ENCODE data around the gene SYNDIG1.

SYNDIG1 gene

DNA sequence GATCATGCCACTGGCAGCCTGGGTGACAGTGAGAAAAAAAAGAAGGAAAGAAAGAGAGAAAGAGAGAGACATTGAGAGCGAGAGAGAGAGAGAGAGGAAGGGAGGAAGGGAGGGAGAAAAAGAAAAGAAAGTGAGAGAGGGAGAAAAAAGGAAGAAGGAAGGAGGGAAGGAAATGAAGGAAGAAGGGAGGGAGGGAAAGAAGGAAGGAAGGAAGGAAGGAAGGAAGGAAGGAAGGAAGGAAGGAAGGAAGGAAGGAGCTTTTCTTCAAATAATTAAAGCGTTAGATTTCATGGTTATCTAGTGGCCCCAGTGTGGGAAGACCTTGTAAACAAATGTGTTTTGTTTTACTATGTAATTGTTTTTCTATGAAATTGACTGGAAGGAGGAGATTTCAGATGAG, 170.8 kb downstream of the SYNDIG1 start:
- DNase-seq: no peak

DNA sequence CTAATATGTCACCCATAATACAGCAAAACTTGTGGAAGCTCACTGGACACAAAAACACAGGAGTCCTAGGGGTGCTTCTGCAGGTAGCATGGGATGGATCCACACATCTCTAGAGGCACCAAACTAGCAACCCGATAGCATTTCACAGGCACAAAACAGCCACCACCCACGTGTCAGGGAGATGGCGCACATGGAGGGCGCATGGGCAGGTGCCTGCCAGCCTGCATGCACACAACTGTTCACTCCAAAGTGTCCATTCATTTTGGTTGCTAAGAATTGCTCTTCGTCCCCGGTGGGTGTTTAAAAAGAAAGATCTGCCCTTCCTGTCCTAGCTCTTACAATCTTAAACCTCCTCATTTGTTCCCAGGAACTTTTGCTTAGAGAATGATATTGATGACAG, 171.3 kb downstream of the SYNDIG1 start:
- Histone ChIP-seq H3K4ac (ENCODE audit: low read depth, low read length) (no peak overlapping the region), H3K56ac (ENCODE audit: low read length) (no peak overlapping the region), H3K23ac (ENCODE audit: low read length) (no peak overlapping the region), H2BK5ac (ENCODE audit: low read length) (no peak overlapping the region), H3K4me3 (ENCODE audit: low read length) (no peak overlapping the region), H3K27me3 (ENCODE audit: insufficient read depth, low read length, poor library complexity) (no peaks in the 10 kb centered on the region), H3K4me2 (ENCODE audit: low read length) (no peak overlapping the region), H2AK5ac (ENCODE audit: low read length) (no peak overlapping the region), H3K4me1 (ENCODE audit: control insufficient read depth, low read depth, low read length) (no peaks in the 10 kb centered on the region), H2BK120ac (ENCODE audit: low read depth, low read length) (no peak overlapping the region), H3K79me1 (ENCODE audit: low read length) (no peaks in the 10 kb centered on the region), H3K36me3 (ENCODE audit: control insufficient read depth, insufficient read depth, low read length) (no peaks in the 10 kb centered on the region), H4K8ac (ENCODE audit: low read depth, low read length) (no peak overlapping the region), H3K9ac (ENCODE audit: low read length) (no peak overlapping the region), H3K18ac (ENCODE audit: low read length) (no peak overlapping the region), H3K79me2 (ENCODE audit: control insufficient read depth, insufficient read depth, low read length) (no peaks in the 10 kb centered on the region), H2BK15ac (replicated peaks; ENCODE audit: low read depth) (no peak overlapping the region), H4K5ac (ENCODE audit: low read length) (no peak overlapping the region), H3K27ac (ENCODE audit: low read depth, low read length) (no peak overlapping the region)
- DNase-seq: no peak
- no CpG with 5 or more reads among the region's 6 CpGs for WGBS (ENCODE audit: extremely low coverage, insufficient coverage, low lambda C conversion rate)

More for the DNA sequence above, 170.8 kb downstream of the SYNDIG1 start:
- Histone ChIP-seq H3K23ac (ENCODE audit: low read length) (no peak overlapping the region), H2AK5ac (ENCODE audit: low read length) (no peak overlapping the region), H3K4me3 (ENCODE audit: low read length) (no peak overlapping the region), H3K36me3 (ENCODE audit: control insufficient read depth, insufficient read depth, low read length) (no peaks in the 10 kb centered on the region), H3K4me1 (ENCODE audit: control insufficient read depth, low read depth, low read length) (no peaks in the 10 kb centered on the region), H3K56ac (ENCODE audit: low read length) (no peak overlapping the region), H2BK15ac (replicated peaks; ENCODE audit: low read depth) (no peak overlapping the region), H3K9ac (ENCODE audit: low read length) (no peak overlapping the region), H4K5ac (ENCODE audit: low read length) (no peak overlapping the region), H3K4me2 (ENCODE audit: low read length) (no peak overlapping the region), H2BK5ac (ENCODE audit: low read length) (no peak overlapping the region), H3K79me1 (ENCODE audit: low read length) (no peaks in the 10 kb centered on the region), H2BK120ac (ENCODE audit: low read depth, low read length) (no peak overlapping the region), H3K79me2 (ENCODE audit: control insufficient read depth, insufficient read depth, low read length) (no peaks in the 10 kb centered on the region), H3K27ac (ENCODE audit: low read depth, low read length) (no peak overlapping the region), H3K27me3 (ENCODE audit: insufficient read depth, low read length, poor library complexity) (no peaks in the 10 kb centered on the region), H3K18ac (ENCODE audit: low read length) (no peak overlapping the region), H4K8ac (ENCODE audit: low read depth, low read length) (no peak overlapping the region), H3K4ac (ENCODE audit: low read depth, low read length) (no peak overlapping the region)
- WGBS (ENCODE audit: extremely low coverage, insufficient coverage, low lambda C conversion rate): 100% methylated on average over 1 of the region's 2 CpGs

DNA sequence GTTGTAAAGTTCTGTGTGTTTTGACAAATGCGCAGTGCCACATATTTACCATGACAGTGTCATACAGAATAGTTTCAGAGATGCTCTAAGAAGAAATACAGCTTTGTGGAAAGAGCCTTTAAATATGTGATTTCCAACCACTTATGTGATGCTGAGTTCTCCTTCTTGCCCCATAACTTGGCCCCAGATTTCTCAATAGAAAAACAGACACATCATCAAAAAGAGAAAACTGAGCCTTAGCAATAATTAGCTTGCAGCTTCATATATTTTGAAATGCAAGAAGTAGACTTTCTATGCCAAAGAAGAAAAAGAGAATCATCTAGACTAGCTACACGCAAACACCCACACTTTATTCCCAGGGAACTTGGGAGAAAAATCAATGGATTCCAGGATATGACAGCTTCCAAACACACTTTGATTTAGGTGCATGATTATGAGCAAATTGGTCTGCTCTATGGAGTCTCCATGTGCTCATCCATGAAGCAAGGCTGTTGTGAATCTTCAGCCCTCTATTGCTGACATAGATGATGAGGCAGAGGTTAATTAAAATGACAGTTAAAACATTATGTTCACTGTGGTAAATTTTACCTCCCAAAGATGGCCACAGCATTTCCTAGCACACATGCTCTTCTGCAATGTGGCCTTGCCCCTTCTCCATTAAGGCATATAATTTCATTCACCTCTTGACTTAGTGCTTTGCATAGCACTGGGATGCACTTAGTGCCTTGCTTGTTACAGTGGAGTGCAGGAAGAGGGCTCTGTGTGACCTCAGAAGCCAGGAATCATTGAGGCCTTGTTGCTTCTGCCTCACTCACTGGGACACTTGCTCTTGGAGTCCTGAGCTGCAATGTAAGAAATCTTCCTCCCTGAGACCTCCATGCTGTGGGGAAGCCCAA, 174.6 kb downstream of the SYNDIG1 start:
- no peak overlapping the region for H3K18ac ChIP-seq (ENCODE audit: low read length)
- H3K23ac ChIP-seq (ENCODE audit: low read length): no peak overlapping the region
- no peak overlapping the region for H4K8ac ChIP-seq (ENCODE audit: low read depth, low read length)
- H3K4ac ChIP-seq (ENCODE audit: low read depth, low read length): no peak overlapping the region
- H2BK120ac ChIP-seq (ENCODE audit: low read depth, low read length): no peak overlapping the region
- no peak overlapping the region for H3K4me3 ChIP-seq (ENCODE audit: low read length)
- no peak for DNase-seq
- no peak overlapping the region for H3K4me2 ChIP-seq (ENCODE audit: low read length)
- no peaks in the 10 kb centered on the region for H3K79me2 ChIP-seq (ENCODE audit: control insufficient read depth, insufficient read depth, low read length)
- H3K9ac ChIP-seq (ENCODE audit: low read length): no peak overlapping the region
- no peaks in the 10 kb centered on the region for H3K36me3 ChIP-seq (ENCODE audit: control insufficient read depth, insufficient read depth, low read length)
- H2BK15ac ChIP-seq (replicated peaks; ENCODE audit: low read depth): no peak overlapping the region
- no CpG with 5 or more reads among the region's 2 CpGs for WGBS (ENCODE audit: extremely low coverage, insufficient coverage, low lambda C conversion rate)
- no peaks in the 10 kb centered on the region for H3K4me1 ChIP-seq (ENCODE audit: control insufficient read depth, low read depth, low read length)
- no peak overlapping the region for H2AK5ac ChIP-seq (ENCODE audit: low read length)
- no peaks in the 10 kb centered on the region for H3K27me3 ChIP-seq (ENCODE audit: insufficient read depth, low read length, poor library complexity)
- H2BK5ac ChIP-seq (ENCODE audit: low read length): no peak overlapping the region
- no peak overlapping the region for H4K5ac ChIP-seq (ENCODE audit: low read length)
- H3K56ac ChIP-seq (ENCODE audit: low read length): no peak overlapping the region
- no peaks in the 10 kb centered on the region for H3K79me1 ChIP-seq (ENCODE audit: low read length)
- H3K27ac ChIP-seq (ENCODE audit: low read depth, low read length): no peak overlapping the region

DNA sequence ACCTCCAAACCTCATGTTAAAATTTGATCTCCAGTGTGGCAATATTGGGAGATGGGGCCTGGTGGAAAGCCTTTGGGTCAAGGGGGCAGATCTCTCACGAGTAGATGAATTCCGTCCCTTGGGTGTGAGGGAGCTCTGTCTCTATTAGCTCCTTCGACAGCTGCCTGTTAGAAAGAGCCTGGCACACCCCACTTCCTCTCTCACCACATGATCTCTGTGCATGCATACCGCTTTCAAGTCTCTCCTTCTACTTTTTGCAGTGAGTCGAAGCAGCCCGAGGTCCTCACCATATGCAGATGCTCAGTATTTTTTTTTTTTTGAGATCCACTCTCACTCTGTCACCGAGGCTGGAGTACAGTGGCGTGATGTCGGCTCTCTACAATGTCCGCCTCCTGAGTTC, 176.9 kb downstream of the SYNDIG1 start:
- H3K9ac ChIP-seq (ENCODE audit: low read length): no peak overlapping the region
- H2BK15ac ChIP-seq (replicated peaks; ENCODE audit: low read depth): no peak overlapping the region
- H3K4ac ChIP-seq (ENCODE audit: low read depth, low read length): no peak overlapping the region
- H3K79me1 ChIP-seq (ENCODE audit: low read length): no peaks in the 10 kb centered on the region
- no peak overlapping the region for H3K4me2 ChIP-seq (ENCODE audit: low read length)
- no peak overlapping the region for H4K8ac ChIP-seq (ENCODE audit: low read depth, low read length)
- H3K36me3 ChIP-seq (ENCODE audit: control insufficient read depth, insufficient read depth, low read length): no peaks in the 10 kb centered on the region
- no peak overlapping the region for H3K18ac ChIP-seq (ENCODE audit: low read length)
- no peak overlapping the region for H4K5ac ChIP-seq (ENCODE audit: low read length)
- no peaks in the 10 kb centered on the region for H3K27me3 ChIP-seq (ENCODE audit: insufficient read depth, low read length, poor library complexity)
- no peak overlapping the region for H2BK120ac ChIP-seq (ENCODE audit: low read depth, low read length)
- H2AK5ac ChIP-seq (ENCODE audit: low read length): no peak overlapping the region
- no peak for DNase-seq
- no peak overlapping the region for H3K23ac ChIP-seq (ENCODE audit: low read length)
- H3K4me1 ChIP-seq (ENCODE audit: control insufficient read depth, low read depth, low read length): no peaks in the 10 kb centered on the region
- no peak overlapping the region for H3K56ac ChIP-seq (ENCODE audit: low read length)
- H3K27ac ChIP-seq (ENCODE audit: low read depth, low read length): no peak overlapping the region
- no peaks in the 10 kb centered on the region for H3K79me2 ChIP-seq (ENCODE audit: control insufficient read depth, insufficient read depth, low read length)
- no CpG with 5 or more reads among the region's 10 CpGs for WGBS (ENCODE audit: extremely low coverage, insufficient coverage, low lambda C conversion rate)
- no peak overlapping the region for H2BK5ac ChIP-seq (ENCODE audit: low read length)
- H3K4me3 ChIP-seq (ENCODE audit: low read length): no peak overlapping the region

DNA sequence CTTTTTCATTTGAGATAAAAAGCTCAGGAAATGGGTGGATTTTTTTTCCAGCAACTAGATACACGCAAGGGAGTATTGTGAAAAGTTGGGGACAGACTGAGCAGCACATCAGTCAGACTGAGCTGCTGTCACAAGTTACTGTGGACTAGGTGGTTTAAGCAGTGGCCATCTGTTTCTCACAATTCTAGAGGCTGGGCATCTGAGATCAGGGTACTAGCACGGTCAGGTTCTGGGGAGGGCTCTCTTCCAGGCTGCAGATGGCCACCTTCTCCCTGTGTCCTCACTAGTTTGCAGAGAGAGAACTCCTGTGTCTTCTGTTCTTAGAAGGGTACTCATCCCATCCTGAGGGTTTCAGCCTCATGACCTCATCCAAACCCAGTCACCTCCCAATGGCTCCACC, 178.3 kb downstream of the SYNDIG1 start:
- H2BK120ac ChIP-seq (ENCODE audit: low read depth, low read length): no peak overlapping the region
- H3K4me1 ChIP-seq (ENCODE audit: control insufficient read depth, low read depth, low read length): no peaks in the 10 kb centered on the region
- H3K18ac ChIP-seq (ENCODE audit: low read length): no peak overlapping the region
- H3K36me3 ChIP-seq (ENCODE audit: control insufficient read depth, insufficient read depth, low read length): no peaks in the 10 kb centered on the region
- H2BK5ac ChIP-seq (ENCODE audit: low read length): no peak overlapping the region
- no peaks in the 10 kb centered on the region for H3K79me1 ChIP-seq (ENCODE audit: low read length)
- no peaks in the 10 kb centered on the region for H3K79me2 ChIP-seq (ENCODE audit: control insufficient read depth, insufficient read depth, low read length)
- H2AK5ac ChIP-seq (ENCODE audit: low read length): no peak overlapping the region
- H3K27ac ChIP-seq (ENCODE audit: low read depth, low read length): no peak overlapping the region
- H4K5ac ChIP-seq (ENCODE audit: low read length): no peak overlapping the region
- no CpG with 5 or more reads among the region's 2 CpGs for WGBS (ENCODE audit: extremely low coverage, insufficient coverage, low lambda C conversion rate)
- H3K4me3 ChIP-seq (ENCODE audit: low read length): no peak overlapping the region
- DNase-seq: no peak
- H4K8ac ChIP-seq (ENCODE audit: low read depth, low read length): no peak overlapping the region
- no peak overlapping the region for H3K4ac ChIP-seq (ENCODE audit: low read depth, low read length)
- no peak overlapping the region for H3K4me2 ChIP-seq (ENCODE audit: low read length)
- H3K9ac ChIP-seq (ENCODE audit: low read length): no peak overlapping the region
- H3K23ac ChIP-seq (ENCODE audit: low read length): no peak overlapping the region
- no peak overlapping the region for H2BK15ac ChIP-seq (replicated peaks; ENCODE audit: low read depth)
- H3K56ac ChIP-seq (ENCODE audit: low read length): no peak overlapping the region
- no peaks in the 10 kb centered on the region for H3K27me3 ChIP-seq (ENCODE audit: insufficient read depth, low read length, poor library complexity)

DNA sequence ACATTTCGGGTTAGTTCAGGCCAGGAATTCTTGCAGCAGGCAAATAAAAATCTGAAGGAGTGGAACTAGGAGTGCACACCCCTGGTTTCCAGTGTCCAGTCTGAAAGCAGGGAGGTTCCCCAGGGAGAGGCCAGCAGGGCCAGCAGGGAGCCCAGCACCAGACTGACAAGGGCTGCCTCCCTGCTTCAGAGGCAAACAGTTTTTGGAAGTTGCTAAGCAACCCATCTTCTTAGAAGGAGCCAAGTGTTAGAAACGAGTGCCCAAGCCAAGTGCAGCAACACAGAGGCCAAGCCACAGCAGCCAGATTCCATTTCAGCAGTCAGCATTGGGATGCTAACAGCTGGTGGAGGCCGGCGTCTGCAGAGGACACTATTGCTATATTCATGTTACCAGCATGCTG, 179.1 kb downstream of the SYNDIG1 start:
- Histone ChIP-seq H2BK15ac (replicated peaks; ENCODE audit: low read depth) (no peak overlapping the region), H3K18ac (ENCODE audit: low read length) (no peak overlapping the region), H3K9ac (ENCODE audit: low read length) (no peak overlapping the region), H3K79me1 (ENCODE audit: low read length) (no peaks in the 10 kb centered on the region), H2AK5ac (ENCODE audit: low read length) (no peak overlapping the region), H2BK120ac (ENCODE audit: low read depth, low read length) (no peak overlapping the region), H3K4ac (ENCODE audit: low read depth, low read length) (no peak overlapping the region), H3K27ac (ENCODE audit: low read depth, low read length) (no peak overlapping the region), H3K27me3 (ENCODE audit: insufficient read depth, low read length, poor library complexity) (no peaks in the 10 kb centered on the region), H3K4me2 (ENCODE audit: low read length) (no peak overlapping the region), H4K5ac (ENCODE audit: low read length) (no peak overlapping the region), H3K4me1 (ENCODE audit: control insufficient read depth, low read depth, low read length) (no peaks in the 10 kb centered on the region), H3K4me3 (ENCODE audit: low read length) (no peak overlapping the region), H3K36me3 (ENCODE audit: control insufficient read depth, insufficient read depth, low read length) (no peaks in the 10 kb centered on the region), H2BK5ac (ENCODE audit: low read length) (no peak overlapping the region), H3K23ac (ENCODE audit: low read length) (no peak overlapping the region), H4K8ac (ENCODE audit: low read depth, low read length) (no peak overlapping the region), H3K56ac (ENCODE audit: low read length) (no peak overlapping the region), H3K79me2 (ENCODE audit: control insufficient read depth, insufficient read depth, low read length) (no peaks in the 10 kb centered on the region)
- no CpG with 5 or more reads among the region's 4 CpGs for WGBS (ENCODE audit: extremely low coverage, insufficient coverage, low lambda C conversion rate)
- DNase-seq: no peak

All from mesendoderm (in vitro differentiated cells).